ENCODE results near the gene APOH.

DNA sequence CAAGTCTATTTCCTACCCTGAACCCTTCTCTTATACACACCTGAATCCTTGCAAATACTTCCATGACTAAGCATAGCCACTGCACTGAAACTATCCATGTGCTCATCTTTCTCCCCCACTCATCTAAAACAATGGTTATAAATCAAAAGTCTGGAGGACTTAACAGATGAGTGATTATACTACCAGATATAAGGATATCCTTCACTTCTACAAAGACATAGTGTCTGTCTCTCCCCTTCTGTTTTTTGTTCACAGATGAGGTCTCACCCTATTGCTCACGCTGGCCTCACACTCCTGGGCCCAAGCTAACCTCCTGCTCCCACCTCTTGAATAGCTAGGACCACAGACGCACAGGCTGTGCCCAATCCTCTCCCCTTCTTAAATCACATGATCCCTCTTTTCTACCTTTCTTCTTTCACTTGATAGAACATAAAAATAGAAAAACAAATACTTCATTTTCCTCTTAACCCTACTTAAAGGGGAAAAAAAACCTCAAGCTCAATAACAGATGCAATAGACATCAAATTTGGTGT, 56.5 kb downstream of the APOH start:
- TF ChIP-seq HNRNPLL (IDR thresholded peaks at IDR 0.05; ENCODE audit: low read depth, low read length, poor library complexity, severe bottlenecking) (no peak), NR3C1 (CRISPR knock-in tag; IDR thresholded peaks at IDR 0.05) (no peak), POLR2AphosphoS5 (IDR thresholded peaks at IDR 0.05; ENCODE audit: control insufficient read depth, insufficient read depth, low read depth, low read length) (no peak), ATF7 (IDR thresholded peaks at IDR 0.05) (no peak), MAFK (IDR thresholded peaks at IDR 0.05; ENCODE audit: low read length) (no peak), MEF2D (tag; conservative IDR thresholded peaks at IDR 0.05; ENCODE audit: low read depth) (no peak), ZFP30 (CRISPR knock-in tag; IDR thresholded peaks at IDR 0.05; ENCODE audit: borderline replicate concordance) (no peak)
- TF ChIP-seq, protein P1, sequence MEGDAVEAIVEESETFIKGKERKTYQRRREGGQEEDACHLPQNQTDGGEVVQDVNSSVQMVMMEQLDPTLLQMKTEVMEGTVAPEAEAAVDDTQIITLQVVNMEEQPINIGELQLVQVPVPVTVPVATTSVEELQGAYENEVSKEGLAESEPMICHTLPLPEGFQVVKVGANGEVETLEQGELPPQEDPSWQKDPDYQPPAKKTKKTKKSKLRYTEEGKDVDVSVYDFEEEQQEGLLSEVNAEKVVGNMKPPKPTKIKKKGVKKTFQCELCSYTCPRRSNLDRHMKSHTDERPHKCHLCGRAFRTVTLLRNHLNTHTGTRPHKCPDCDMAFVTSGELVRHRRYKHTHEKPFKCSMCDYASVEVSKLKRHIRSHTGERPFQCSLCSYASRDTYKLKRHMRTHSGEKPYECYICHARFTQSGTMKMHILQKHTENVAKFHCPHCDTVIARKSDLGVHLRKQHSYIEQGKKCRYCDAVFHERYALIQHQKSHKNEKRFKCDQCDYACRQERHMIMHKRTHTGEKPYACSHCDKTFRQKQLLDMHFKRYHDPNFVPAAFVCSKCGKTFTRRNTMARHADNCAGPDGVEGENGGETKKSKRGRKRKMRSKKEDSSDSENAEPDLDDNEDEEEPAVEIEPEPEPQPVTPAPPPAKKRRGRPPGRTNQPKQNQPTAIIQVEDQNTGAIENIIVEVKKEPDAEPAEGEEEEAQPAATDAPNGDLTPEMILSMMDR (IDR thresholded peaks at IDR 0.05 in 2 of 3, conservative IDR thresholded peaks at IDR 0.05 in 1 of 3; ENCODE audit: insufficient read depth in 2 of 3, low read depth in 1 of 3, low read length in 3 of 3) = no peak
- TF ChIP-seq, protein P2, sequence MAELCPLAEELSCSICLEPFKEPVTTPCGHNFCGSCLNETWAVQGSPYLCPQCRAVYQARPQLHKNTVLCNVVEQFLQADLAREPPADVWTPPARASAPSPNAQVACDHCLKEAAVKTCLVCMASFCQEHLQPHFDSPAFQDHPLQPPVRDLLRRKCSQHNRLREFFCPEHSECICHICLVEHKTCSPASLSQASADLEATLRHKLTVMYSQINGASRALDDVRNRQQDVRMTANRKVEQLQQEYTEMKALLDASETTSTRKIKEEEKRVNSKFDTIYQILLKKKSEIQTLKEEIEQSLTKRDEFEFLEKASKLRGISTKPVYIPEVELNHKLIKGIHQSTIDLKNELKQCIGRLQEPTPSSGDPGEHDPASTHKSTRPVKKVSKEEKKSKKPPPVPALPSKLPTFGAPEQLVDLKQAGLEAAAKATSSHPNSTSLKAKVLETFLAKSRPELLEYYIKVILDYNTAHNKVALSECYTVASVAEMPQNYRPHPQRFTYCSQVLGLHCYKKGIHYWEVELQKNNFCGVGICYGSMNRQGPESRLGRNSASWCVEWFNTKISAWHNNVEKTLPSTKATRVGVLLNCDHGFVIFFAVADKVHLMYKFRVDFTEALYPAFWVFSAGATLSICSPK (IDR thresholded peaks at IDR 0.05; ENCODE audit: borderline replicate concordance) = no peak
- TF ChIP-seq, protein P3, sequence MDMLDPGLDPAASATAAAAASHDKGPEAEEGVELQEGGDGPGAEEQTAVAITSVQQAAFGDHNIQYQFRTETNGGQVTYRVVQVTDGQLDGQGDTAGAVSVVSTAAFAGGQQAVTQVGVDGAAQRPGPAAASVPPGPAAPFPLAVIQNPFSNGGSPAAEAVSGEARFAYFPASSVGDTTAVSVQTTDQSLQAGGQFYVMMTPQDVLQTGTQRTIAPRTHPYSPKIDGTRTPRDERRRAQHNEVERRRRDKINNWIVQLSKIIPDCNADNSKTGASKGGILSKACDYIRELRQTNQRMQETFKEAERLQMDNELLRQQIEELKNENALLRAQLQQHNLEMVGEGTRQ (CRISPR knock-in tag; IDR thresholded peaks at IDR 0.05) = no peak
- TF ChIP-seq, protein P4, sequence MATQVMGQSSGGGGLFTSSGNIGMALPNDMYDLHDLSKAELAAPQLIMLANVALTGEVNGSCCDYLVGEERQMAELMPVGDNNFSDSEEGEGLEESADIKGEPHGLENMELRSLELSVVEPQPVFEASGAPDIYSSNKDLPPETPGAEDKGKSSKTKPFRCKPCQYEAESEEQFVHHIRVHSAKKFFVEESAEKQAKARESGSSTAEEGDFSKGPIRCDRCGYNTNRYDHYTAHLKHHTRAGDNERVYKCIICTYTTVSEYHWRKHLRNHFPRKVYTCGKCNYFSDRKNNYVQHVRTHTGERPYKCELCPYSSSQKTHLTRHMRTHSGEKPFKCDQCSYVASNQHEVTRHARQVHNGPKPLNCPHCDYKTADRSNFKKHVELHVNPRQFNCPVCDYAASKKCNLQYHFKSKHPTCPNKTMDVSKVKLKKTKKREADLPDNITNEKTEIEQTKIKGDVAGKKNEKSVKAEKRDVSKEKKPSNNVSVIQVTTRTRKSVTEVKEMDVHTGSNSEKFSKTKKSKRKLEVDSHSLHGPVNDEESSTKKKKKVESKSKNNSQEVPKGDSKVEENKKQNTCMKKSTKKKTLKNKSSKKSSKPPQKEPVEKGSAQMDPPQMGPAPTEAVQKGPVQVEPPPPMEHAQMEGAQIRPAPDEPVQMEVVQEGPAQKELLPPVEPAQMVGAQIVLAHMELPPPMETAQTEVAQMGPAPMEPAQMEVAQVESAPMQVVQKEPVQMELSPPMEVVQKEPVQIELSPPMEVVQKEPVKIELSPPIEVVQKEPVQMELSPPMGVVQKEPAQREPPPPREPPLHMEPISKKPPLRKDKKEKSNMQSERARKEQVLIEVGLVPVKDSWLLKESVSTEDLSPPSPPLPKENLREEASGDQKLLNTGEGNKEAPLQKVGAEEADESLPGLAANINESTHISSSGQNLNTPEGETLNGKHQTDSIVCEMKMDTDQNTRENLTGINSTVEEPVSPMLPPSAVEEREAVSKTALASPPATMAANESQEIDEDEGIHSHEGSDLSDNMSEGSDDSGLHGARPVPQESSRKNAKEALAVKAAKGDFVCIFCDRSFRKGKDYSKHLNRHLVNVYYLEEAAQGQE (IDR thresholded peaks at IDR 0.05; ENCODE audit: borderline replicate concordance) = no peak
- TF ChIP-seq, protein P4 (CRISPR knock-in tag; IDR thresholded peaks at IDR 0.05; ENCODE audit: low read depth) = no peak

Data from K562 (cell line).